ENCODE results near the gene MAP3K5.

Gene MAP3K5

DNA sequence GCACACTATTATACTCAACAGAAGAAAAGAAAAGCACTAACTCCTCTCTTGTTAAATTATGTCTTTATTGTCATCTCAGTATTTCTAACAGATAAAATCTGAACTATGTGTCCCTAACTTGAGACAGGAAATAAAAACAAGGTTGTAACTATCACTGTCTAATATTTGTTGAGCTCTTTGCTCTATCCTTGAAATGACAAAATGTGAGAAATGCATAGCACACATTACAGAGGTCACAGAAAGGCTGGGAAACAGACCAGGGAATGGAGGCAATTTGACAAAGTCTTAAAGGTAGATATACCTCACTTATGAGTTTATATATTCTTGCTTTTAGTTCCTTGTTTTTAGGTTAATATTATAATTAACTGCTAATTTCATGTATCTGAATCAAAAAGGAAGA lies 139.6 kb downstream of the MAP3K5 start:
- Histone ChIP-seq H3K4me3 (ENCODE audit: low read length) (no peak overlapping the region), H3K4me1 (ENCODE audit: control insufficient read depth, insufficient read depth, low read length) (peaks cover 3% of the 10 kb centered on the region), H3K27me3 (replicated peaks; ENCODE audit: control insufficient read depth, insufficient read depth, low read length) (no peaks in the 10 kb centered on the region), H3K9ac (ENCODE audit: low read length) (no peak overlapping the region), H3K36me3 (ENCODE audit: control insufficient read depth, insufficient read depth, low read length, severe bottlenecking) (no peaks in the 10 kb centered on the region), H3K9me3 (ENCODE audit: control insufficient read depth, low read length) (no peaks in the 10 kb centered on the region)
- DNase-seq (ENCODE audit: low read depth): no peak

- H3K4me1 ChIP-seq (ENCODE audit: control insufficient read depth, insufficient read depth, low read length): peaks cover 10% of the 10 kb centered on the region
- no peak overlapping the region for H3K9ac ChIP-seq (ENCODE audit: low read length)
- H3K27me3 ChIP-seq (replicated peaks; ENCODE audit: control insufficient read depth, insufficient read depth, low read length): no peaks in the 10 kb centered on the region
- no peaks in the 10 kb centered on the region for H3K36me3 ChIP-seq (ENCODE audit: control insufficient read depth, insufficient read depth, low read length, severe bottlenecking)
- H3K9me3 ChIP-seq (ENCODE audit: control insufficient read depth, low read length): no peaks in the 10 kb centered on the region
- DNase-seq (ENCODE audit: low read depth): no peak
- H3K4me3 ChIP-seq (ENCODE audit: low read length): no peak overlapping the region
Measured at GRCh38 chr6:136651982-136652381, 140.3 kb downstream of the MAP3K5 start.

DNA sequence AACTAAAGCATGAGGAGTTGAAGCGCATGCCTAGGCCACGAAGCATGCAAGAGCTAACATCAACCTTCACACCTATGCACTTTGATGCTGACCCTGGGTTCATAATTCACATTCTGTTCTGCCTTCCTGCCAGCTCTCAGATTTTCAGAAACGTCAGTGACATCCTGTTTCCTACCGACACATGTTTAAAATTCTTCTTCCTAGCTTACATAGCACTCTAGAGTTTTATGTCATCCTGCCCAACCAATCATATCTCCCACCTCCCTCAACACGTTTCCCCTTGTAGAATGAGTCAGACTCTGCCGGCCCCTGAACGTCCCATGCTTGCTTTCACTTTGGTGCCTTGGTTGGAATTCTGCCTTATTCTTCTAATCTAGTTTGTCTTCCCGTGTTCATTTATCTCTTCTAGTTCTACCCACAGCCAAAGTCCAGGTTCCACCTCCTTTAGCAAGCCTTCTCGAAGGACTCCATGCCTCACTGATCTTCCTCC lies 144.9 kb downstream of the MAP3K5 start:
- DNase-seq (ENCODE audit: low read depth): no peak
- Histone ChIP-seq H3K27me3 (replicated peaks; ENCODE audit: control insufficient read depth, insufficient read depth, low read length) (no peaks in the 10 kb centered on the region), H3K9me3 (ENCODE audit: control insufficient read depth, low read length) (no peaks in the 10 kb centered on the region), H3K36me3 (ENCODE audit: control insufficient read depth, insufficient read depth, low read length, severe bottlenecking) (no peaks in the 10 kb centered on the region), H3K4me1 (ENCODE audit: control insufficient read depth, insufficient read depth, low read length) (peaks cover 32% of the 10 kb centered on the region), H3K9ac (ENCODE audit: low read length) (no peak overlapping the region), H3K4me3 (ENCODE audit: low read length) (peak overlapping the region; percentile 49)

GRCh38 chr6:136646377-136646776 lies 145.9 kb downstream of the MAP3K5 start:
- no peaks in the 10 kb centered on the region for H3K27me3 ChIP-seq (replicated peaks; ENCODE audit: control insufficient read depth, insufficient read depth, low read length)
- peaks cover 36% of the 10 kb centered on the region for H3K4me1 ChIP-seq (ENCODE audit: control insufficient read depth, insufficient read depth, low read length)
- no peaks in the 10 kb centered on the region for H3K9me3 ChIP-seq (ENCODE audit: control insufficient read depth, low read length)
- H3K36me3 ChIP-seq (ENCODE audit: control insufficient read depth, insufficient read depth, low read length, severe bottlenecking): no peaks in the 10 kb centered on the region
- peak; percentile 64 for DNase-seq (ENCODE audit: low read depth)
- H3K4me3 ChIP-seq (ENCODE audit: low read length): peak overlapping the region; percentile 7
- H3K9ac ChIP-seq (ENCODE audit: low read length): peak overlapping the region; percentile 0

DNA sequence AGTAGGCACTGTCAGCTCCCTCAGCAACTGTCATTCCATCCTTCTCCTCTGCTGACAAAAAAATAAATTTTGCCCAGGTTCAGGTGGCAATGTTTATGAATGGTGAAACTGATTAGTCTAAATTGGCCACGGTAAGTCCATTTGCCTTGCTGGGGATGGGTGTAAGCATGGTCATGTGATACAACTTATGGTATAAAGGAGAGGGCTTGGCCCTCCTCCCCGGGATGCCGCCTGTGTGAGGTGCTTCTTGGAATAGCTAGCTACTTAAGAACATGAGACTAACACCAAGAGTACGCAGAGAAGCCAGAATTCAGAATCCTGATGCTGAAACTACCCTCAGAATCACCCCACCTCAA lies 147.7 kb downstream of the MAP3K5 start:
- Histone ChIP-seq H3K9me3 (ENCODE audit: control insufficient read depth, low read length) (no peaks in the 10 kb centered on the region), H3K4me1 (ENCODE audit: control insufficient read depth, insufficient read depth, low read length) (peaks cover 53% of the 10 kb centered on the region), H3K27me3 (replicated peaks; ENCODE audit: control insufficient read depth, insufficient read depth, low read length) (no peaks in the 10 kb centered on the region), H3K36me3 (ENCODE audit: control insufficient read depth, insufficient read depth, low read length, severe bottlenecking) (no peaks in the 10 kb centered on the region), H3K9ac (ENCODE audit: low read length) (peak overlapping the region; percentile 16), H3K4me3 (ENCODE audit: low read length) (no peak overlapping the region)
- DNase-seq (ENCODE audit: low read depth): no peak

DNA sequence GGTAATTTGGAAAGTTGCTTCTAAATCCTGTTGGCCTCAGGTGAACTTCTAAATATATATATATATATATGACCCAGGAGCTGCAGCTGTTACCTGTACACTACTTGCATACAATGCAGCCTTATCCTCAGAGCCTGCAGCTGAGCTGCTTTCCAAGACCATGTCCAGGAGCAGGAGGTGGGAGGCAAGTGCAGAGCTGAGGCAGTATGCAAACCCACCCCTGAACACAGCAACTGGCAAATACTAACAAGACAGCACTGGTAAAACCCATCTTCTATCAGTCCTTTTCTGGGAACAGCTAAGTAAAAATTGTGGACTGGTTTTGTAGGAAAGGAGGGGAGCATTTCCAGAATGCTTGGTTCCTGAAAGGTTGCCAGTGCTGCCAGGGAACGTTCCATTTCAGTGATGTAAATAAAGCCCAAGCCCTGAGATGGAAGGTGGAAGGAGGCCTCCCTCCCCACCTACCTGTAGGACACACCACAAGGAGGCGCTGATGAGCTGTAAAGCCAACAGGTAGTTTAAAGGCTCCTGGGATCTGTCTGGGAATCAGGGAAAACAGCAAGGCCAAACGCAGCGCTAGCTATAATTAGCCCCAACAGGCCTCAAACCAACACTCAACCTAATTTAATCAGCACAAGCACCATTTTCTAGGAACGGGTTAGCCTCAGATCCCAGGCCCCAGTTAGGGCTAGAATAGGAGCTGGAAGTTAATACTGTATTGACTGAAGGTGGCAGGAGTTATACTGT lies 148.3 kb downstream of the MAP3K5 start:
- peak overlapping the region; percentile 16 for H3K9ac ChIP-seq (ENCODE audit: low read length)
- peak; percentile 94 for DNase-seq (ENCODE audit: low read depth)
- no peaks in the 10 kb centered on the region for H3K36me3 ChIP-seq (ENCODE audit: control insufficient read depth, insufficient read depth, low read length, severe bottlenecking)
- H3K9me3 ChIP-seq (ENCODE audit: control insufficient read depth, low read length): no peaks in the 10 kb centered on the region
- H3K27me3 ChIP-seq (replicated peaks; ENCODE audit: control insufficient read depth, insufficient read depth, low read length): no peaks in the 10 kb centered on the region
- H3K4me3 ChIP-seq (ENCODE audit: low read length): no peak overlapping the region
- peaks cover 53% of the 10 kb centered on the region for H3K4me1 ChIP-seq (ENCODE audit: control insufficient read depth, insufficient read depth, low read length)

- Histone ChIP-seq H3K27me3 (replicated peaks; ENCODE audit: control insufficient read depth, insufficient read depth, low read length) (no peaks in the 10 kb centered on the region), H3K4me1 (ENCODE audit: control insufficient read depth, insufficient read depth, low read length) (peaks cover 43% of the 10 kb centered on the region), H3K9me3 (ENCODE audit: control insufficient read depth, low read length) (no peaks in the 10 kb centered on the region), H3K9ac (ENCODE audit: low read length) (no peak overlapping the region), H3K36me3 (ENCODE audit: control insufficient read depth, insufficient read depth, low read length, severe bottlenecking) (peaks cover under 1% of the 10 kb centered on the region), H3K4me3 (ENCODE audit: low read length) (no peak overlapping the region)
- no peak for DNase-seq (ENCODE audit: low read depth)
Measured at GRCh38 chr6:136641873-136642465, 150.3 kb downstream of the MAP3K5 start.

- H3K36me3 ChIP-seq (ENCODE audit: control insufficient read depth, insufficient read depth, low read length, severe bottlenecking): peaks cover 7% of the 10 kb centered on the region
- H3K27me3 ChIP-seq (replicated peaks; ENCODE audit: control insufficient read depth, insufficient read depth, low read length): no peaks in the 10 kb centered on the region
- peaks cover 35% of the 10 kb centered on the region for H3K4me1 ChIP-seq (ENCODE audit: control insufficient read depth, insufficient read depth, low read length)
- no peak for DNase-seq (ENCODE audit: low read depth)
- H3K4me3 ChIP-seq (ENCODE audit: low read length): no peak overlapping the region
- H3K9ac ChIP-seq (ENCODE audit: low read length): no peak overlapping the region
- H3K9me3 ChIP-seq (ENCODE audit: control insufficient read depth, low read length): no peaks in the 10 kb centered on the region
Measured at GRCh38 chr6:136641166-136641565, 151.1 kb downstream of the MAP3K5 start.

DNA sequence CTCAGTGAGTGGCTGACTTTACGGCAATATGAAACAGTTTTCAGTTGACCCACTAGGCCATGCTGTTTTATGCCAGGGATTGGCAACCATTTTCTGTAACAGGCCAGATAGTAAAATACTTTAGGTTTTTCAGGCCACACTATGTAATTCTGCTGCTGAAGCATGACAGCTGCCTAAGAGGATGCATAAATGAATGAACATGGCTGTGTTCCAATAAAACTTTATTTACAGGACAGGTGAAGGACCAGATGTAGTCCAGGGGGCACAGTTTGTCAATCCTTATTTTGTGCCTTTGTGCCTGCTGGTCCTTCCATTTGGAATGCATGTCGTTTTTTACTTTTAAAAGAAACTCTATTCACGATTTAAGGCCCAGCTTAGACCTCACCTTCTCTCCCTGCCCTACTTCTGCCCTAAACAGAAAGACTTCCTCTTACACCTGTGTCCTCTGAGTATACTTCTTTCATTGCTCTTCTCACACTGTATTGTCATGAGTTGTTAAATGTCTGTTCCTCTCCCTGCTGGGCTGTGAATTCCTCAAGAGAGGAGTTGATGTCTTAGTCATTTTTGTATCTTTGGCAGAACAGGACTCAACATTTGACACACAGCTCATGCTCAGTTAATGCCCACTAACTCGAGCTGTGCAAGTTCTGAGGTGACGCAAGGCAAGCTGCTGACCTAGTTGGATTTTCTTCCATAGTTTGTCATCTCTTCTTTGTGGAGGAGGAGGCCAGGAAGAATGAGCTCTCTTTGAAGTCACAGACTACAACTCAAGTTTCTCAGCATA lies 152.0 kb downstream of the MAP3K5 start:
- H3K27me3 ChIP-seq (replicated peaks; ENCODE audit: control insufficient read depth, insufficient read depth, low read length): no peaks in the 10 kb centered on the region
- DNase-seq (ENCODE audit: low read depth): peak; percentile 46
- H3K36me3 ChIP-seq (ENCODE audit: control insufficient read depth, insufficient read depth, low read length, severe bottlenecking): peaks cover 10% of the 10 kb centered on the region
- peaks cover 29% of the 10 kb centered on the region for H3K4me1 ChIP-seq (ENCODE audit: control insufficient read depth, insufficient read depth, low read length)
- no peaks in the 10 kb centered on the region for H3K9me3 ChIP-seq (ENCODE audit: control insufficient read depth, low read length)
- H3K4me3 ChIP-seq (ENCODE audit: low read length): no peak overlapping the region
- H3K9ac ChIP-seq (ENCODE audit: low read length): no peak overlapping the region

- no peaks in the 10 kb centered on the region for H3K27me3 ChIP-seq (replicated peaks; ENCODE audit: control insufficient read depth, insufficient read depth, low read length)
- no peaks in the 10 kb centered on the region for H3K9me3 ChIP-seq (ENCODE audit: control insufficient read depth, low read length)
- H3K36me3 ChIP-seq (ENCODE audit: control insufficient read depth, insufficient read depth, low read length, severe bottlenecking): peaks cover 10% of the 10 kb centered on the region
- peaks cover 29% of the 10 kb centered on the region for H3K4me1 ChIP-seq (ENCODE audit: control insufficient read depth, insufficient read depth, low read length)
- DNase-seq (ENCODE audit: low read depth): no peak
- no peak overlapping the region for H3K4me3 ChIP-seq (ENCODE audit: low read length)
- no peak overlapping the region for H3K9ac ChIP-seq (ENCODE audit: low read length)
Measured at GRCh38 chr6:136639702-136640101, 152.6 kb downstream of the MAP3K5 start.

DNA sequence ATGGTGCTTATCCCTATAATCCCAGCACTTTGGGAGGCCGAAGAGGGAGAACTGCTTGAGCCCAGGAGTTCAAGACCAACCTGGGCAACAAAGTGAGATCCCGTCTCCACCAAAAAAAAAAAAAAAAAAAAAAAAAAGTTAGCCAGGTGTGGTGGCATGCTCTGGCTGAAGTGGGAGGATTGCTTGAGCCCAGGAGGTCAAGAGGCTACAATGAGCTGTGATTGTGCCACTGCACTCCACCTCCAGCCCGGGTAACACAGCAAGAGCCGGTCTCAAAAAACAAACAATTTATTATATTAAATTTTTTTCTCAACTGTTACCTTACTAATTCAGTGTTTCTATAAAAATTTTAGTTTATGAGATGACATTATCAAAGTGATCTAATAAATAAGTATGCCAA lies 156.7 kb downstream of the MAP3K5 start:
- peaks cover 20% of the 10 kb centered on the region for H3K4me1 ChIP-seq (ENCODE audit: control insufficient read depth, insufficient read depth, low read length)

More for the DNA sequence above, 156.7 kb downstream of the MAP3K5 start:
- H3K36me3 ChIP-seq (ENCODE audit: control insufficient read depth, insufficient read depth, low read length, severe bottlenecking): peaks cover 10% of the 10 kb centered on the region
- DNase-seq (ENCODE audit: low read depth): no peak
- no peak overlapping the region for H3K9ac ChIP-seq (ENCODE audit: low read length)
- no peaks in the 10 kb centered on the region for H3K27me3 ChIP-seq (replicated peaks; ENCODE audit: control insufficient read depth, insufficient read depth, low read length)
- no peaks in the 10 kb centered on the region for H3K9me3 ChIP-seq (ENCODE audit: control insufficient read depth, low read length)
- H3K4me3 ChIP-seq (ENCODE audit: low read length): no peak overlapping the region

Measured in adipocyte (in vitro differentiated cells).